Activated B cell treated with CpG ODN at 0.5 μM for 24 hours (primary cell): Measurements from ENCODE around the gene TEP1. TPM values are rescaled to one million over a fixed set of nuclear protein-coding genes. Genes with fewer than 3 reads are reported as not detected.

Experiments used
- ATAC-seq: fragments of 200-7000 bp; cut with Tn5 transposase; one replicate; pipeline ENCODE4 v1.10.0; 2021; ENCODE audit warnings: low read depth, mild to moderate bottlenecking, moderate library complexity
- CTCF ChIA-PET: fragments of 350-600 bp; sonication (Branson Sonifier 250); formaldehyde crosslinking; loops from one replicate; lab custom pipeline; 2021; ENCODE audit warnings: antibody characterized with exemption; lab: Charles Lee
- POLR2A ChIA-PET: fragments of 350-600 bp; sonication (Branson Sonifier 250); formaldehyde crosslinking; loops from one replicate; lab custom pipeline; 2021; ENCODE audit warnings: antibody characterized with exemption; lab: Charles Lee
- DNase-seq: peaks from one replicate; pipeline ENCODE4 v3.0.0; 2022
- H3K27ac Mint-ChIP-seq: one replicate; pipeline ENCODE4 v1.8.0; 2020; ENCODE audit warnings: mixed read lengths
- H3K27me3 Mint-ChIP-seq: one replicate; pipeline ENCODE4 v1.8.0; 2021; ENCODE audit warnings: mixed read lengths
- H3K36me3 Mint-ChIP-seq: one replicate; pipeline ENCODE4 v1.8.0; 2021; ENCODE audit warnings: low read depth, mixed read lengths
- H3K4me1 Mint-ChIP-seq: one replicate; pipeline ENCODE4 v1.8.0; 2021; ENCODE audit warnings: mixed read lengths
- H3K4me3 Mint-ChIP-seq: one replicate; pipeline ENCODE4 v1.8.0; 2020; ENCODE audit warnings: mild to moderate bottlenecking, mixed read lengths
- H3K9me3 Mint-ChIP-seq: one replicate; pipeline ENCODE4 v1.8.0; 2020; ENCODE audit warnings: mixed read lengths
- CTCF ChIP-seq: fragments of 200-600 bp; IDR thresholded peaks from one replicate; pipeline ENCODE4 v1.8.0; 2022; ENCODE audit warnings: antibody characterized with exemption, mild to moderate bottlenecking
- intact Hi-C: fragments of 100-400 bp; cut with micrococcal nuclease; formaldehyde crosslinking; loops from one replicate; pipeline ENCODE4 v1.15.1; 2024
- total RNA-seq: library from RNA; stranded (reverse); gene quantifications from 2 replicates; pipeline ENCODE4 v1.2.3, GENCODE V29; 2022

The TEP1 gene
- total RNA-seq, 1 donor from 2014 or later, result 120 TPM

GRCh38 chr14:20397511-20397910 is 15.8 kb downstream of the TEP1 start:
- Mint-ChIP-seq H3K36me3 (peaks cover 77% of the 10 kb centered on the region), H3K4me1 (peaks cover 15% of the 10 kb centered on the region), H3K4me3 (no peak overlapping the region), H3K27ac (no peak overlapping the region), H3K9me3 (no peaks in the 10 kb centered on the region), H3K27me3 (no peaks in the 10 kb centered on the region)
- ATAC-seq (no peak), DNase-seq (no peak)
- no peak for TF ChIP-seq CTCF
- CTCF ChIA-PET, result no interaction called here
- intact Hi-C loops, result no loop called here
- POLR2A ChIA-PET, result no interaction called here

- peaks cover 88% of the 10 kb centered on the region for H3K36me3 Mint-ChIP-seq
- no peak for ATAC-seq
- intact Hi-C loops, result no loop called here
These were observed 21.8 kb downstream of the TEP1 start for GRCh38 chr14:20391505-20391904.

GRCh38 chr14:20388159-20388558 is 25.1 kb downstream of the TEP1 start:
- H3K27me3 Mint-ChIP-seq, result no peaks in the 10 kb centered on the region
- ChIA-PET CTCF (interaction anchor here (0.8 kb wide), 1 partner anchor 61 kb away, joined by 5 read pairs; no protein-coding TSS in a partner anchor), POLR2A (interaction anchor here (0.8 to 0.9 kb wide), 2 partner anchors 45 to 1907 kb away, joined by 3 to 4 read pairs; no protein-coding TSS in a partner anchor)
- intact Hi-C loops, result no loop called here
- H3K27ac Mint-ChIP-seq, result peak overlapping the region; percentile 61
- DNase-seq (no peak), ATAC-seq (no peak)
- H3K4me1 Mint-ChIP-seq, result peaks cover 7% of the 10 kb centered on the region
- H3K36me3 Mint-ChIP-seq, result peaks cover 90% of the 10 kb centered on the region
- TF ChIP-seq CTCF, result no peak
- H3K9me3 Mint-ChIP-seq, result no peaks in the 10 kb centered on the region
- no peak overlapping the region for H3K4me3 Mint-ChIP-seq

More at GRCh38 chr14:20391505-20391904, 21.8 kb downstream of the TEP1 start:
- no peaks in the 10 kb centered on the region for H3K9me3 Mint-ChIP-seq
- no peak for TF ChIP-seq CTCF
- H3K27ac Mint-ChIP-seq, result no peak overlapping the region
- H3K4me1 Mint-ChIP-seq, result peaks cover 7% of the 10 kb centered on the region
- no peak for DNase-seq
- no peak overlapping the region for H3K4me3 Mint-ChIP-seq
- H3K27me3 Mint-ChIP-seq, result no peaks in the 10 kb centered on the region
- POLR2A ChIA-PET, result interaction anchor here (0.7 kb wide), 1 partner anchor 10 kb away, joined by 4 read pairs; no protein-coding TSS in a partner anchor
- CTCF ChIA-PET, result no interaction called here

DNA sequence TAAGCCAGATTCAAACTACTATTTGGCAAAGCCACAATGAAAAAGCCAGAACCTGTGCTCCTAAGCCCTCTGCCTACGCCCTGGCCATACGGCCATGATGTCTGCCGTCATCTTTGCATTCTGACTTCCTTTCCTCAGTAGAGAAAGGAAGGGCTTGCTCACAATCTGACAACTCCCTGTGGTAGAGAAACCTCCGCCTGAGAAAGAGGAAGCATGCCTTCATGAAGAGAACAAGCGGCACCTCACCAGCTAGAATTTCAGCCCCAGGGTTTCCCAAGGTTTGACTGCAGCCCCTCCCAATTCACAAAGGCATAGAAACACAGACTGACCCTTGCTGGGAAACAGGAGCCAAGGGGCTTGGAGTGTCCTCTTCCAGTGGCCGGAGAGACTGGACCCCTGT is 25.7 kb downstream of the TEP1 start:
- no peaks in the 10 kb centered on the region for H3K27me3 Mint-ChIP-seq
- CTCF ChIA-PET, result no interaction called here
- DNase-seq, result no peak
- TF ChIP-seq CTCF, result no peak
- POLR2A ChIA-PET, result interaction anchor here (0.9 kb wide), 1 partner anchor 45 kb away, joined by 4 read pairs; no protein-coding TSS in a partner anchor
- H3K27ac Mint-ChIP-seq, result peak overlapping the region; percentile 61
- ATAC-seq, result peak; percentile 89
- peaks cover 7% of the 10 kb centered on the region for H3K4me1 Mint-ChIP-seq
- intact Hi-C loops, result no loop called here
- no peak overlapping the region for H3K4me3 Mint-ChIP-seq
- H3K9me3 Mint-ChIP-seq, result no peaks in the 10 kb centered on the region
- H3K36me3 Mint-ChIP-seq, result peaks cover 92% of the 10 kb centered on the region

DNA sequence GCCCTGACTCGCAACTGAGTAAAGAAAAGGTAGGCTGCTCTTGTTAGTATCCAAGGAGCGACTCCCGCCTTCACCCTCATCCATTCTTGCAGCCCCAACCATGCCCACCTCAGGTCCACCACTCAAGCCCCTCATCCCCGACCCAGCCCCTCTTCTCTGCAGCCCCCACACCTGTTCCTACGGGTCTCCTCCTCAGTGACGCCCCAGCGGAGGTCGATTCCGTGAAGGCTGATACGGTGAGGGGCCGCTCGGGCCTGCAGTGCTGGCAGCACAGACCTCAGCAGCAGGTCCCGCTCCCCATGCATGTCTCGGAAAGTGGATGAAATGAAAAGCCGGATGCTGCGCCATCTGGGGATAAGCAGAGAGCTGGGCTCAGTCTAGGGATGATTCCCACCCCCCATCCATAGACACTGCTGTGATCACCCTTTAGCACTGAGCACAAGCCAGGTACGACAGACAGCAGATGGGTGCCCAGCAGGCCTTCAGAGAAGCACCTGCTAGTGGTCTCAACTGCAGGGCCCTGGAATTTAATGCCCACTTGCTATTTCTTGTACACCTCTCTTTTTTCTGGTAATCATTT is 26.9 kb downstream of the TEP1 start:
- peaks cover 7% of the 10 kb centered on the region for H3K4me1 Mint-ChIP-seq
- DNase-seq, result no peak
- intact Hi-C loops, result no loop called here
- no peak overlapping the region for H3K27ac Mint-ChIP-seq
- H3K9me3 Mint-ChIP-seq, result no peaks in the 10 kb centered on the region
- CTCF ChIA-PET, result no interaction called here
- H3K4me3 Mint-ChIP-seq, result no peak overlapping the region
- peaks cover 91% of the 10 kb centered on the region for H3K36me3 Mint-ChIP-seq
- TF ChIP-seq CTCF, result no peak
- POLR2A ChIA-PET, result no interaction called here
- no peaks in the 10 kb centered on the region for H3K27me3 Mint-ChIP-seq
- ATAC-seq, result no peak
